OCI-LY1 (cell line): ENCODE data around the gene HAUS8.

ENCODE experiments used
- EZH2 ChIP-seq: fragments of 200-600 bp; sonication (generic), shearing (Covaris generic); IDR thresholded peaks from 2 replicates; pipeline ENCODE4 v1.8.0; 2017; ENCODE audit warnings: borderline replicate concordance, mixed run types, mild to moderate bottlenecking, antibody characterized with exemption, low read length, moderate library complexity, mixed read lengths
- TF ChIP-seq, protein P1 (sequence below): fragments of 200-600 bp; sonication (generic), shearing (Covaris generic); IDR thresholded peaks from 2 replicates; pipeline ENCODE4 v1.5.1; 2017; ENCODE audit warnings: mild to moderate bottlenecking, antibody characterized with exemption, low read length, moderate library complexity, mixed read lengths

DNA sequence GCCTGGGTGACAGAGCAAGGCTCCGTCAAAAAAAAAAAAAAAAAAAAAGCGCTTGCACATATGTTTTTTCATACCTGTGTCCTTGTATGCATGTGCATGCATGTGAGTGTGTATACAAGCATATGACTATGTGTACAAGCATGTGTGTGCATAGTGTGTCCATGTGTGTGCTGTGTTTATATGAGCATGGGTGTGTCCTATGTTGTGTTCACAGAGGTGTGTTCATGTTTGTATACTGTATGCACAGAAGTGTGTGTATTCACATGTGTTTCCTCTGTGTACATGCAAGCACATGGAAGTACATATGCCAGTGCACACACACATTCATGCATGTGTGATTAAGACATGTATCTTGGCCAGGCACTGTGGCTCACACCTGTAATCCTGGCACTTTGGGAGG lies 17.4 kb upstream of the HAUS8 start:
- TF ChIP-seq, protein P1, sequence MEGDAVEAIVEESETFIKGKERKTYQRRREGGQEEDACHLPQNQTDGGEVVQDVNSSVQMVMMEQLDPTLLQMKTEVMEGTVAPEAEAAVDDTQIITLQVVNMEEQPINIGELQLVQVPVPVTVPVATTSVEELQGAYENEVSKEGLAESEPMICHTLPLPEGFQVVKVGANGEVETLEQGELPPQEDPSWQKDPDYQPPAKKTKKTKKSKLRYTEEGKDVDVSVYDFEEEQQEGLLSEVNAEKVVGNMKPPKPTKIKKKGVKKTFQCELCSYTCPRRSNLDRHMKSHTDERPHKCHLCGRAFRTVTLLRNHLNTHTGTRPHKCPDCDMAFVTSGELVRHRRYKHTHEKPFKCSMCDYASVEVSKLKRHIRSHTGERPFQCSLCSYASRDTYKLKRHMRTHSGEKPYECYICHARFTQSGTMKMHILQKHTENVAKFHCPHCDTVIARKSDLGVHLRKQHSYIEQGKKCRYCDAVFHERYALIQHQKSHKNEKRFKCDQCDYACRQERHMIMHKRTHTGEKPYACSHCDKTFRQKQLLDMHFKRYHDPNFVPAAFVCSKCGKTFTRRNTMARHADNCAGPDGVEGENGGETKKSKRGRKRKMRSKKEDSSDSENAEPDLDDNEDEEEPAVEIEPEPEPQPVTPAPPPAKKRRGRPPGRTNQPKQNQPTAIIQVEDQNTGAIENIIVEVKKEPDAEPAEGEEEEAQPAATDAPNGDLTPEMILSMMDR = no peak
- no peak for TF ChIP-seq EZH2
